DND-41 (cell line): ENCODE results near the gene ZNF536.

ENCODE experiments used
- CTCF ChIP-seq: IDR thresholded peaks from 2 replicates; pipeline ENCODE4 v1.5.1; 2012; ENCODE audit warnings: borderline replicate concordance, low read length, moderate library complexity, mild to moderate bottlenecking; ENCODE audit not compliant: poor library complexity, severe bottlenecking; ENCODE audit errors: extremely low read depth
- EZH2 ChIP-seq: IDR thresholded peaks from 3 replicates; pipeline ENCODE4 v1.6.1; 2012; ENCODE audit warnings: borderline replicate concordance, low read depth, mild to moderate bottlenecking, moderate library complexity, low read length, inconsistent platforms; ENCODE audit not compliant: severe bottlenecking

- no peak for TF ChIP-seq EZH2
- no peak for TF ChIP-seq CTCF
These were observed 162.8 kb downstream of the ZNF536 start for GRCh38 chr19:30535011-30535410.
